ENCODE results near the gene SPRN.

DNA sequence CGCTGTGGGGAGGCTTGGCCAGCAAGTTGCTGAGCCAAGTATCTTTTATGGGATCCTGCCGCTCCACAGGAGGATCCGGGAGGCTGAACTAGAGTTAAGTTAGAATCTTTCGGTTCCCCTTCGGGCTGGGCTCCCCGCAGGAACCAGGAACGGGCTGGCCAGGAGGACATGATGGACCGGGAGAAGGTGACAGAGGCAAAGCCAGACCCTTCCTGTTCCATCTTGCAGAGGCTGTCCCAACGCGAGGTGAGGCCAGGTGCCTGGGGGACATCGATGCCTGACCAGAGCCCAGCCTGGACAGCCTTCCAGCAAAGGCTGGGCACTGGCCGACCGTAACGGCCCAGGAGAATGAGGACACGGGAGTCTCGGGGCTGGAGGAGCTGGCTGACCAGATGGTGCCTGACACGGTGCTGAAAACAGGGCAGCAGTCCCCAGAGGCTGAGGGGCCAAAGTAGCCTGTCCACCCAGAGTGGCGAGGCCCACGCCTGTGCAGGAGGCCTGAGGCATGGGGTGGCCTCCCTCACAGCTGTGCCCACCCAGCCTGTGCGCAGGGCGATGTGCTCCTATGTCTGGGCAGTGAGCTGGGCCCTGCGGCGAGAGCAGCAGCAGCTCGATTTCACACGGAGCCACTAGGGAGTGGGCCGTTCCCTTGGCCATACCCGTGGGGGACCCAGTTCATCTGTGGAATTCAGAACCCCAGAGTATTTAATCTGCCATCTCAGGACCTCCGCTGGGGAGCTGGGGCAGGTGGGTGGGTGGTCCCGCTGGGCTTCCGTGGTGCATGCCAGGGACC lies 47.2 kb downstream of the SPRN start:
- no peak for TF ChIP-seq MAZ (IDR thresholded peaks at IDR 0.05; ENCODE audit: borderline replicate concordance, low read depth, low read length)
- TF ChIP-seq SMC3 (IDR thresholded peaks at IDR 0.05; ENCODE audit: low read depth, low read length), result no peak
- TF ChIP-seq CTCF (conservative IDR thresholded peaks at IDR 0.05; ENCODE audit: low read depth, low read length), result no peak
- TF ChIP-seq MXI1 (IDR thresholded peaks at IDR 0.05; ENCODE audit: borderline replicate concordance, low read depth, low read length), result no peak
- TF ChIP-seq POLR2A (IDR thresholded peaks at IDR 0.05; ENCODE audit: low read depth, low read length), result no peak
- TF ChIP-seq RAD21 (IDR thresholded peaks at IDR 0.05; ENCODE audit: low read length), result no peak
- TF ChIP-seq, protein P1, sequence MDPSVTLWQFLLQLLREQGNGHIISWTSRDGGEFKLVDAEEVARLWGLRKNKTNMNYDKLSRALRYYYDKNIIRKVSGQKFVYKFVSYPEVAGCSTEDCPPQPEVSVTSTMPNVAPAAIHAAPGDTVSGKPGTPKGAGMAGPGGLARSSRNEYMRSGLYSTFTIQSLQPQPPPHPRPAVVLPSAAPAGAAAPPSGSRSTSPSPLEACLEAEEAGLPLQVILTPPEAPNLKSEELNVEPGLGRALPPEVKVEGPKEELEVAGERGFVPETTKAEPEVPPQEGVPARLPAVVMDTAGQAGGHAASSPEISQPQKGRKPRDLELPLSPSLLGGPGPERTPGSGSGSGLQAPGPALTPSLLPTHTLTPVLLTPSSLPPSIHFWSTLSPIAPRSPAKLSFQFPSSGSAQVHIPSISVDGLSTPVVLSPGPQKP (IDR thresholded peaks at IDR 0.05; ENCODE audit: borderline replicate concordance, low read depth, low read length), result no peak

Data from IMR-90 (cell line).